Activated CD8-positive, alpha-beta memory T cell treated with anti-CD3 and anti-CD28 coated beads for 4 hours (primary cell): ENCODE measurements around the gene RIC3.

Experiments
- DNase-seq, 2 donors: peaks; one replicate each; pipeline ENCODE4 v3.0.0-alpha.2; 2020; ENCODE audit warnings: low read depth in 2 of 2

Gene RIC3

GRCh38 chr11:8105666-8106065 is 63.2 kb downstream of the RIC3 start:
- DNase-seq, result no peak

- no peak for DNase-seq
Observed at GRCh38 chr11:8105133-8105532, 63.7 kb downstream of the RIC3 start.

GRCh38 chr11:8103909-8104308 is 64.9 kb downstream of the RIC3 start:
- no peak for DNase-seq

GRCh38 chr11:8102965-8103364 is 65.9 kb downstream of the RIC3 start:
- DNase-seq, result no peak

- DNase-seq, result no peak
Observed at GRCh38 chr11:8102296-8102915, 66.4 kb downstream of the RIC3 start.

GRCh38 chr11:8101421-8101820 is 67.4 kb downstream of the RIC3 start:
- DNase-seq, result no peak

- no peak for DNase-seq
Observed at GRCh38 chr11:8100605-8101004, 68.2 kb downstream of the RIC3 start.

- no peak for DNase-seq
Observed at GRCh38 chr11:8100158-8100557, 68.7 kb downstream of the RIC3 start.

- DNase-seq, result peak; percentile 32 to 42
Observed at GRCh38 chr11:8099291-8099899, 69.4 kb downstream of the RIC3 start.

GRCh38 chr11:8098879-8099278 is 69.9 kb downstream of the RIC3 start:
- no peak for DNase-seq

- DNase-seq, result no peak
Observed at GRCh38 chr11:8098361-8098760, 70.5 kb downstream of the RIC3 start.

- DNase-seq, result no peak
Observed at GRCh38 chr11:8097926-8098325, 70.9 kb downstream of the RIC3 start.

- no peak for DNase-seq
Observed at GRCh38 chr11:8097468-8097867, 71.4 kb downstream of the RIC3 start.

- DNase-seq, result no peak
Observed at GRCh38 chr11:8097062-8097461, 71.8 kb downstream of the RIC3 start.

- DNase-seq, result no peak
Observed at GRCh38 chr11:8096575-8096974, 72.2 kb downstream of the RIC3 start.

GRCh38 chr11:8095806-8096522 is 72.9 kb downstream of the RIC3 start:
- no peak for DNase-seq

GRCh38 chr11:8095371-8095770 is 73.5 kb downstream of the RIC3 start:
- DNase-seq, result no peak

GRCh38 chr11:8094656-8095055 is 74.2 kb downstream of the RIC3 start:
- no peak for DNase-seq

- DNase-seq, result no peak
Observed at GRCh38 chr11:8093931-8094575, 74.8 kb downstream of the RIC3 start.

GRCh38 chr11:8092587-8093424 is 76.0 kb downstream of the RIC3 start:
- DNase-seq, result no peak

GRCh38 chr11:8091721-8092120 is 77.1 kb downstream of the RIC3 start:
- no peak for DNase-seq

GRCh38 chr11:8090756-8091155 is 78.1 kb downstream of the RIC3 start:
- DNase-seq, result no peak
